HG03175 (cell line): ENCODE results near the gene SLC39A12.
"Not testable (repeated sequence)": the region's sequence is repeated elsewhere in the genome, so short reads cannot be mapped to it uniquely, and the experiment has no call there.

ENCODE experiments used
- ATAC-seq: cut with Tn5 transposase; IDR thresholded peaks from one replicate; pipeline ENCODE4 v1.9.1; 2021; ENCODE audit warnings: mild to moderate bottlenecking, moderate library complexity; ENCODE audit not compliant: unreplicated experiment

Gene SLC39A12

DNA sequence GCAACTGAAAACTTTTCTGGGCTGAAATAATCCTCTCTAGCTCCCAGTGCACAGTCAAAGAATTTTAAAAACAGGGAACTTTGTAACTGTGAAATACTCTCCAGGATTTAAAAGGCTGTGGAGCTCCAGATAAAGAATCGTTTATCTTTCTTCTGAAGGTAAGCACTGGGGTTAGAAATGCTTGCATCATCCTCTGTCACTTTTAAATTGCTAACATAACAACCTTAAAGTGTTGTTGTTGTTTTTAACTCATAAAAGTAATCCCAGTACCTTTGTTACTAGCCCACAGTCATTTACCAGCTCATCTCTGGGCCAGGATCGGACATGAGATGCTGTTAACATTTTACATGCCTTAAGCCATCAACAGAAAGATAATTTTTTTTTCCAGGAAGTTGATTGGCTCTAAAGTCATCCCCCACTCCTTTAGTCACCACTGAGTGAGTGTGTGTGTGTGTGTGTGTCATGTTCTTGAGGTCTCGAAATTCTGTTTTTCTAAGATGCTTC is at the start of gene SLC39A12:
TSS of gene SLC39A12 (plus strand) at position 51 of the 504 bp plus-strand sequence. CDS start 1,359 bp downstream, outside the sequence.
- no peak for ATAC-seq

DNA sequence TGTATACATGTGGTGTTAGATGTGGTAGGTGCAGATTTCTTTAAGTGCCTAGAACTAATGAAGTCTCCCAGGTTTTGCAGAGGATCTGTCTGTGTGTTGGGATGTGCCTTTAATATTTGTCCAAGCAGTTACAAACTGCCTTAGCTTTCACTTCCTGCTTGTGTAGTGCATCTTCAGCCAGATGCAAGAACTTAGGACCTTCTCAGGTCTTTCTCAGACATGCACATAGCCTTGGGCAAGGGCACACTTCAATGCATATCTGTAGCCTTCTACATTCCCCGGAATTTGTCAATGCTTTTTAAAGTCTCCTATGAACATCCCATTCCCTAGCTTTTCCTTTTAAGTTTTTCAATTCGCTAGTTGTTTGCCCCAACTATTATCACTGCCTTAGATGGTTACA is 47.2 kb upstream of the SLC39A12 start:
- ATAC-seq, result no peak

DNA sequence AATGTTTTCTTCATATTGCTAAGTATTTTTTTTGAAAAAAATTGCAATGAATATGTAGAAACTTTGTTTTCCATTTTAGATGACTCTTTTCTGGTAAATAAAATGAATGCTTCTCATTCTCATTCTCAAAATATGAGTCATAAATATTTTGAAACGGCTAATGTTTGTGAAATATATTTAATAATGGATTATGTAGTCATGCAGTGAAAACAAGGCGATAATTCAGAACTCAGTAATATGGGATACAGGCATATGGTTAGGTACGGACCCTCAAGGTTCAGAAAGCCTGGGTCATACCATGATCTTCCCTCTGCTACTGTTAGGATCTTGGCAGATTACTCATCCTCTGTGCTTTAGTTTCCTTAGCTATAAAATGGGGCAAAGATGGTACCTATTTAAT is 46.2 kb upstream of the SLC39A12 start:
- ATAC-seq, result no peak

DNA sequence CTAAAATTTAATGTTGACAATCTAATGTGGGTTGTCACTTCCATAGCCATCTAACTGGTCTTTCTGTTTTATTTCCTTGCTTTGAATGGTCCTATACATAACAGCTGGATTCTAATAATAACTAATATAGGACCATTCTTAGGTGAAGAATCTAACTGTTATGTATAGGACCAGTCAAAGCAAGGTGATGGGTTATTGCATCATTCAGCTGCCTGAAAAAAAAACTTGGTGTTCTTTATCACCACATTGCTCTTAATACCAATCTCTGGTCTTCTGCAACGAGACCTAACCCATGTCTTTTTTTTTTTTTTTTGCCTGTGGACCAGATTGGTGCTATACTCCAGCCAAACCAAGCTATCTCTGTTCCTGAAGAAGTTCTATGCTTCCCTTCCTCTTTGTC is 45.7 kb upstream of the SLC39A12 start:
- no peak for ATAC-seq

DNA sequence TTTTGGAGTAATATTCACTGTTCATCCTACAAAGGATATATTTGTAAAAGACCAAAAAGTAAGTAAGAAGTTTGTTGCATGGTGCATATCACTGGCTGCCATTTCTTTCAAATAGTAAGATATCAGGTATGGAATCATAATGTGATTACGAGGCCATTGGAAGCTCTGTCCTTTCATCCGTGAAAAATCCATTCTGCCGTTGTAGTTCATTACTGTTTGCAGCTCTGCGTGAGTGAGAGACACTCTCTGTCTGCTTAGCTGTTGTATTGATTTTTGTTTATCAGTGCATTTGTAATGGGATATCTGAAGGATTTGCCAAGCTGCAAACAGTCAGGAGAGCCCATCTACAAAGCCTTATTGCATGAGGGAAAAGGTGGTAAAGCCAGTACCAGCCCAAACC is 44.1 kb upstream of the SLC39A12 start:
- no peak for ATAC-seq

DNA sequence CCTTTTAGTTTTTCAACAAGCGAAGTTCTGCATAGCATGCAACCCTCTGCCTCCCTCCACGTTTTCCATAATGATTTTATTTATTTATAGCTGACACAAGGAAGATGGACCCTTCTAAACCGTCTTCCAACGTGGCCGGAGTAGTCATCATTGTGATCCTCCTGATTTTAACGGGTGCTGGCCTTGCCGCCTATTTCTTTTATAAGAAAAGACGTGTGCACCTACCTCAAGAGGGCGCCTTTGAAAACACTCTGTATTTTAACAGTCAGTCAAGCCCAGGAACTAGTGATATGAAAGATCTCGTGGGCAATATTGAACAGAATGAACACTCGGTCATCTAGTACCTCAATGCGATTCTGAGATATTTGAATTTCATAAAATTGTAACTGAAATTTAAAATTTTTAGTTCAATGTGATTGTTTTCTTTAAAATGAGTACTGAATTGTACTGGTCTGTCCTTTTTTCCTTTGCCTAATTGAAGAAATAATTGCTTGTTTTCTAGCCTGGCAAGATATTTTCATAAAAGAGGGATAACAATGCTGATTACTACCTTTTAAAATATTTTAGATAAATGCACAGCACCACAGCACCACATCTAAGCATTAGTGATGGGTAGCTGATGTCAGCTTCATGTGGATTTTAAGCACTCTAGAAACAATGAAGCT is 41.5 kb upstream of the SLC39A12 start:
- peak; percentile 74 for ATAC-seq

DNA sequence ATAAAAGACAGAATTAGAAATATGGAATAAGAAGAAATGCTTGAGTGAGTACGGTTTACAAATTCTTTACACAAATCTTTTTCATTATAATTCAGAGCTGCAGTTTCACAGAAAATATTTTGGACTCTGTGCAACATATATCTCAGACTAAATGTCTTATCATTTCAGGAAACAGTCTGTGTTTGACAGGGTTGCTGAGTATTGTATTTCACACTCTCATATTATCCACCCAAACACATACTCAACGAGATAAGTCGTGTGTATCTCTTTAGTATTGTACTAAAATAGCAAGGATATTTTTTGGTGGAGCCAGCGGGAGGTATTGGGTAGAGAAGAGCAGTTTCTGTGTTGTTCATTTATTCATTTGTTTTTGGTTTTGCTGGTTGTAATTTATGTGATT is 39.0 kb upstream of the SLC39A12 start:
- no peak for ATAC-seq

DNA sequence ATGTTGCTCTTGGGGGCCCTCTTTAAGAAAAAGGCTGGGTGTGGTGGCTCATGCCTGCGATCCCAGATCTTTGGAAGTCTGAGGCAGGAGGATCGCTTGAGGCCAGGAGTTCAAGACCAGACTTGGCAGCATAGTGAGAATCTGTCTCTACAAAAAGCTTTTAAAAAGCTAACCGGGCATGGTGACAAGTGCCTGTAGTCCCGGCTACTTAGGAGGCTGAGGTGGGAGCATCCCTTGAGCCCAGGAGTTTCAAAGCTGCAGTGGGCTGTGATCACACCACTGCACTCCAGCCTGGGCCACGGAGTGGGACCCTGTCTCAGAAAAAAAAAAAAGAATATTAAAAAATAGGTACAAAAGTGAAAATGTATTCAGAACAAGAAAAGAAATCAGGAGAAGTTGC is 38.1 kb upstream of the SLC39A12 start:
- no peak for ATAC-seq

DNA sequence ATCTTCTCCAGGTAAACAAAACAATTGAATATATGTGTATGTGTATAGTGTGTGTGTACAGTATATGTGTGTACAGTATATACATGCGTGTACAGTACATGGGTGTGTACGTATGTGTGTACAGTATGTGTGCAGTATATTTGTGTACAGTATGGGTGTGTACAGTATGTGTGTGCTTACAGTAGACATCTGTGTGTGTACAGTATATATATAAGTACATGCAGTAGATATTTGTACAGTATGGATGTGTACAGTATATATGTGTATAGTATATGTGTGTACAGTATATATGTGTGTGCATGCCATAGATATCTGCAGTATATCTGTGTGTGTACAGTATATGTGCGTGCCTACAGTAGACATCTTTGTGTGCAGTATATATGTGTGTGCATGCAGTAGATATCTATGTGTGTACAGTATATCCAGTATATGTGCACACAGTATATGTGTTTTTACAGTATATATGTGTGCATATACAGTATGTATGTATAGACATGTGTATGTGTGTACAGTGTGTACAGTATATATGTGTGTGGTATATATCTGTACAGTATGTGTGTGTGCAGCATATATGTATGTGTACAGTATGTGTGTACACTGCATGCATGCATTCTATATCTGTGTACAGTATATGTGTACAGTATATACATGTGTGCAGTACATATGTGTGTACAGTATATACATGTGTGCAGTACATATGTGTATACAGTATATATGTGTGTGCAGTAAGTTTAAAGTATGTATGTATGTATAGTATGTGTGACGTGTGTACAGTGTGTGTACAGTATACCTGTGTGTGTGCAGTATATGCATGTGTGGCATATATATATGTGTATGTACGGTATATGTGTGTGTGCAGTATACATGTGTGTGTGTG is 37.3 kb upstream of the SLC39A12 start:
- no peak for ATAC-seq

DNA sequence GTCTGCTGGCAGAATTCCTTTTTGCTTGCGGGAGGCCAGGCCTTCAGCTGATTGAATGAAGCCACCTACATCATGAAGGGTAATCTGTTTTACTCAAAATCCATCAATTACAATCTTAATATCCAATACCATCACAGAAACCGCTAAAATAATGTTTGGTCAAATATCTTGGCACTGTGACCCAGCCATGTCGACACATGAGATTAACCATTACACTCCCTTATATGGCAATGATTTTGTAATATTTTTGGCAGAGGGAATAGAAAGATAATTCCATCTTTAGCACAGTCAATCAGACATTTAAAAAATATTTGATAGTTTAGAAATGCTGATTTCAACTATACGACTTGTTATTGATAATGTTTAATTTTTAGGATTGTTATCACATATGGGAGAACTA is 36.5 kb upstream of the SLC39A12 start:
- no peak for ATAC-seq

DNA sequence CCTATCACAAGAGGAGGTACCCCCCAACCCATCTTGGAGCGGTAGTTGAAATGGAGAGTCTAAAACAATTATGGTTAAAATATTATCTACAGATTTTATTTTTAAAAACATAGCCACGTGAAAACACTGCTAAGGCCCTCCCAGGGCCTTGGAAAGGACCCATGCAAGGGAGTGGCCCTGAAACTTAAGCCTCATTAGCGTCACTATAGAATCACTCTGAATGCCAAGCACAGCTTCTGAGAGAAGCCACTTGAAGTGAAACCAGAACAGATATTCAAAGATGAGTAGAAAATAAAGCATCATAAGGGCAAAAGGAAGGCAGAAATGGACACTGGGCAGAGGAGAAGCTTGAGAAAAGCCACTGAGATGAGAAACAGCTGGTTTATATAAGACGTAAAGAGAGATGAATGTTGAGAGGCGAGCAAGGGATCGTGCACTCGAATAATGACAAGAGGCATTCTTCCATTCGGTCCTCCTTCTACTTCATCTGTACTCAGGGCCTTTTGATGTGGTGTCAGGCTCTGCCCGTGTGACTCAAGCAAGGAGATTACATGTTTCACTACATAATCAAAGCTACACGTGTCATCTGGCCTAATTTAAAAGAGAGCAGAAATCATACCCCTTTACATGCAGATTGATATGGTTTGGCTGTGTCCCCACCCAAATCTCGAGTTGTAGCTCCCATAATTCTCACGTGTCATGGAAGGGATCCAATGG is 33.4 kb upstream of the SLC39A12 start:
- ATAC-seq, result no peak

DNA sequence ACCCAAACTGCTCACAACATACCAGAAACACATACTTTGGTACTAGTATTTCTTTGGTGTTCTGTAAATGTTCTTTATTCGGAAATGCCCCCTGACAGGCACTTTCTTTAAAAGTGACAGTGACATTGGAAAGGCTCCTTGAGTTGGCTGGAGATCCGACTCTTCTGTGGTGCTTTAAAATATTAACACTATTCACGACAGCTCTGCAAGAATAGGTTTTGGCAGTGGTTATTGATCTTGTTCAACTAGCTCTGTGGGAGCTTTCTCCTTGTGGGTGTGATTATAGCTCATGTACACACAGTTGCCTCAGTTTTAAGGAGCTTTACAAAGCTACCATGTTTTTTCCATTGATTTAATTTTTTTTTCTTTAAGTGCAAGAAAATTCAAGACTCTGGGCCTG is 30.3 kb upstream of the SLC39A12 start:
- ATAC-seq, result no peak

DNA sequence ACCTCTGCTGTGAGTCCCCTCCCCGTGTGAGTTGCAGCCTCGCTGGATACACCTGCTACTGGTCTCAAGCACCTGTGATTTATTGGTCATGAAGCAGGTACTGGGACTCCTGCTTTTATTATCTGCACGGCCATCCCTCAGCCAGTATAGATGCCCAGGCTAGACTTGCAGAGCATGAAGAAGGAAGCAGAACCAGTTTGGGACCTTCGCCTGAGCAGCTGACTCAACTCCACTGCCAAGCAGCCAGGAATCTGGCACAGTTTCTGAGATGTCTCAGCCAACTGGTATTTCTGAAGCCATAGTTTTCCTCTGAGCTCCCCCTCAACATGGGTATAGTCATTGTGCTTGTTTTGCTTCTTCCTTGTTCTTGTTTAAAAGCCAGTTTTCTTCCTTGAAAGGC is 28.0 kb upstream of the SLC39A12 start:
- ATAC-seq, result no peak

DNA sequence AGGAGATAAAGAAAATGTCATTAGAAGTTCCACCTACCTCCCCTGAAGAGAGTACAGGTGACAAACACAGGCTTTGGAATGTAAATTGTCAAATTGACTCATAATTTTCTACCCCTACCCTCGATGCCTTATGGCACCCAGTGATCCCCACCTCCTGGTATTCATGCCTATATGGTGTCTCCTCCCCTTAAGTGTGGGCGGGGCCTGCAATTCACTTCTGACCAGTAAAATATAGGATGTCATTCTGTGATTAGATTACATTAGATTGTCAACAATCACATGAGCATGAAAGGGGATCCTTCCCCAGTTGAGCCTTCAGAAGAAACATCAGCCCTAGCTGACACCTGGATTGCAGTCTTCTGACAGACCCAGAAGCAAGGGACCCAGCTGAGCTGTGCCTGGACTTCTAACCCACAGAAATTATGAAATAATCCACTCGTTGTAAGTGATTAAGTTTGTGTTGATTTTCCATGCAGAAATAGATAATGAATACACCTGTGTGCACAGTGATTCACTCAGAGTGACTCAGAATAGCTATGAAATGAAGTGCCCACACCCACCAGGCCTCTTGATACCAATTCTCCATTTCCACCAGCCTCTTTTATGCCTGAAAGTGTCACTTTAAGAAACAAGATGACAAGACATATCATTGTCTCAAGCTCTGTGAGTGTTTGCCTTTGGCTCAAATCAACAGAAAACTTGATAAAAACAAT is 8.5 kb upstream of the SLC39A12 start:
- ATAC-seq, result no peak

DNA sequence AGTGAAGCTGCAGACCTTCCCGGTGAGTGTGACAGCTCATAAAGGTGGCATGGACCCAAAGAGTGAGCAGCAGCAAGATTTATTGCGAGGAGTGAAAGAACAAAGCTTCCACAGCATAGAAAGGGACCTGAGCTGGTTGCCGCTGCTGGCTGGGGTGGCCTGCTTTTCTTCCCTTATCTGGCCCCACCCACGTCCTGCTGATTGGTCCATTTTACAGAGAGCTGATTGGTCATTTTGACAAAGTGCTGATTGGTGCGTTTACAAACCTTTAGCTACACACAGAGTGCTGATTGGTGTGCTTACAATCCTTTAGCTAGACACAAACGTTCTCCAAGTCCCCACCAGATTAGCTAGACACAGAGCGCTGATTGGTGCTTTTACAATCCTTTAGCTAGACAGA is 1.4 kb upstream of the SLC39A12 start:
- not testable (repeated sequence) for ATAC-seq

DNA sequence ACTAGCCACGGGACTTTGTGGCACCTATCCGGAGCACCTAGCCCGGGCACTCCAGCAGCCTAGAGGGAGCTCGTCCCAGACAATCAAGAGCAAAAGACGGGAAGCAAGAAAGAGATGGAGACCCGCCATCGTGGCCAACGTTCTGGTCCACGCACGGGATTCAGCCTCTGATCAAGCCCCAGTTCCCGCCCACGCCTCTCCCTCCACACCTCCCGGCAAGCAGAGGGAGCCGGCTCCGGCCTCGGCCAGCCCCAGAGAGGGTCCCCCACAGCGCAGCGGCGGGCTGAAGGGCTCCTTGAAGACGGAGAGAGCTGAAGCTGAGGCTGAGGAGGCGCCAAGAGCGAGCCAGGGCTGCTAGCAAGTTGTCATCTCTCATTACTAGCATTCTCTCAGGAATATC is 992 bp upstream of the SLC39A12 start:
- ATAC-seq, result no peak

DNA sequence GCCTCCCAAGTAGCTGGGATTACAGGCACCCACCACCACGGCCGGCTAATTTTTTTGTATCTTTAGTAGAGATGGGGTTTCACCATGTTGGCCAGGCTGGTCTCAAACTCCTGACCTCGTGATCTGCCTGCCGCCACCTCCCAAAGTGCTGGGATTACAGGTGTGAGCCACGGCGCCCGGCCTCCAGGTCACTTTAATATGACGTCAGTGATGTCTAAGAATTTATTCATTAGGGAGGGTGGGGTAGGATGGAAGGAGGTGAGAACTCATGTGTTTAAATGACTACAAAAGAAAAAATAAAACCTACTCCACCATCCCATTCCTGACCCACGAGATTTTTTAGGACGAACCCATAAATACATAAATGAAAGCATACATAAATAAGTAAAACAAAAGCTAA is 2.7 kb downstream of the SLC39A12 start:
- ATAC-seq, result not testable (repeated sequence)

DNA sequence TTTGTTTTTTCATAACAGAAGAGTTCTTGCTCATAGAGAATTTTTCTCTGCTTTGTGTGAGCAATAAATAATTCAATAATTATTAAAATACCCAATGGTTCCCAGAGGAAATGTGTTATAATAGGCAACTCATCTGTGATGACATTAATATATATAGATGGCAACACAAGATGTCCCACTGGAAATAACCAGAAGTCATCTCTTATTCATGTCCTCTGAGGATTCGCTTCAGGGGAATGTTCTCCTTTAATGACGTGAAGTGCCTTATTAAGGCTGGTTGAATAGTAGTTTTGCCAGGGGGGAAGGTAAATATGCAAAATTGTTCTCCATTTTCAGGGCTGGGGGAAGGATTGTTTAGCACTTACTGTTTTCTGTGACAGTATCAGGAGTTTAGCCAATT is 3.1 kb downstream of the SLC39A12 start:
- no peak for ATAC-seq

DNA sequence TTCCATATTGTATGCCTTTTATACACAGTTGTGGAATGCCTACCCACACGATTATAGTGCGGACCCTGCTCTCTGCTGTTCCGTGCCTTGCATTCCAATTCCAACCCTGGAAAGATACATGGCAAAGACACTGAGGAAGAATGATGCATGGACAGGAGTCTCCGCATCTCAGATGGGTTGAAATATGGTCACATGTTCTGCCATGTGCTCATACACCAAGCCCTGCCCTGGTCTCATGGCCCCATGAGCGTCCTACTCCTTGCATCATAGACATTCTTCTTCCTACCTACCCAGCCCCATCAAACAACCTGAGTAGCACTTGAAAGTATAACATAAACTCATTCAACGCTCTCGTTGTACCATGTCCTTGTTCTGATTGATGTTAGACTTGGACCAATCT is 6.3 kb downstream of the SLC39A12 start:
- no peak for ATAC-seq

DNA sequence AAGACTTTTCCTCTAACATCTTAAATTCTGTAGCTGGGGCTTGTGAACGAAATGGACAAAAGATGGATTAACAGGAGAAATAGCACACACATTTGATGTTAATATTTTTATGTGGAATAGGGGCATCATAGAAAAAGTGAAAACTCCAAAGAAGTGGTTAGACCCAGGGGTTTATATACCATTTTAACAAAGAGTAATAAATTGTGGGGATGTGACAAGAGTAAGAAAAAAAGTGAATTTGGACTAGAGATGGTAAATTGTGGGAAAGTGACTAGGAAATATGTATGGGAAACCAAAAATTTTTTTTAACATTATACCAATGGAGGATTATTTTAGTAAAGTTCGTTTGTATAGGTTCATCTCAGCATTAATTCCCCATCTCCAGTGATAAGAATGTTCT is 8.2 kb downstream of the SLC39A12 start:
- no peak for ATAC-seq
